ENCODE results near the gene AVPR1B. TPM values are rescaled to one million over a fixed set of nuclear protein-coding genes. Genes with fewer than 3 reads are reported as not detected.

AVPR1B gene
- total and polyA plus RNA-seq, 2 of the 13 experiments (the other 11 are each of a cell fraction or from before 2014, with no cell fraction given) = 0.05 TPM; not detected in 1

- TF ChIP-seq ZNF263 (CRISPR knock-in tag; IDR thresholded peaks at IDR 0.05) = peak; percentile 86
- TF ChIP-seq ATF3 (CRISPR knock-in tag; IDR thresholded peaks at IDR 0.05) = no peak
- peak; percentile 46; the same call in 1 of the 2 replicates for TF ChIP-seq ZFP91 (CRISPR knock-in tag; IDR thresholded peaks at IDR 0.05; ENCODE audit: borderline replicate concordance)
- TF ChIP-seq UBTF (CRISPR knock-in tag; IDR thresholded peaks at IDR 0.05) = peak; percentile 64; the same call in 1 of the 2 replicates
- TF ChIP-seq MAFG (CRISPR knock-in tag; IDR thresholded peaks at IDR 0.05) = no peak
- no peak for TF ChIP-seq ZNF260 (CRISPR knock-in tag; IDR thresholded peaks at IDR 0.05; ENCODE audit: borderline replicate concordance, low read depth)
- no peak for TF ChIP-seq RBM22 (optimal IDR thresholded peaks at IDR 0.05; ENCODE audit: low read length)
- no peak for TF ChIP-seq PAF1 (CRISPR knock-in tag; IDR thresholded peaks at IDR 0.05)
- TF ChIP-seq ZNF629 (CRISPR knock-in tag; conservative IDR thresholded peaks at IDR 0.05) = no peak
- TF ChIP-seq ZNF136 (CRISPR knock-in tag; IDR thresholded peaks at IDR 0.05; ENCODE audit: low read depth) = no peak
- no peak for TF ChIP-seq ASH2L (IDR thresholded peaks at IDR 0.05; ENCODE audit: insufficient read length, low read depth, low read length)
- TF ChIP-seq PATZ1 (CRISPR knock-in tag; IDR thresholded peaks at IDR 0.05) = 0 out of 2 replicates have a peak, but pooled peaks have one; percentile 17
- no peak for TF ChIP-seq YEATS4 (CRISPR knock-in tag; IDR thresholded peaks at IDR 0.05; ENCODE audit: borderline replicate concordance)
- TF ChIP-seq GABPB1 (CRISPR knock-in tag; IDR thresholded peaks at IDR 0.05) = no peak; the same call in 1 of the 2 replicates
- TF ChIP-seq ARNTL (CRISPR knock-in tag; IDR thresholded peaks at IDR 0.05) = no peak
- TF ChIP-seq ZNF335 (CRISPR knock-in tag; IDR thresholded peaks at IDR 0.05) = no peak
- no peak for TF ChIP-seq ZNF33A (CRISPR knock-in tag; IDR thresholded peaks at IDR 0.05; ENCODE audit: borderline replicate concordance)
- peak; percentile 17 for TF ChIP-seq HNRNPLL (IDR thresholded peaks at IDR 0.05; ENCODE audit: low read depth, low read length, poor library complexity, severe bottlenecking)
- TF ChIP-seq TBL1XR1 (IDR thresholded peaks at IDR 0.05; ENCODE audit: borderline replicate concordance, low read length, partially characterized antibody) = no peak
- TF ChIP-seq TFE3 (CRISPR knock-in tag; IDR thresholded peaks at IDR 0.05) = no peak
These were observed at the start of gene AVPR1B (continued) for GRCh38 chr1:206117151-206117948.
